Body of pancreas (tissue), 4 donors: ENCODE results near the gene UTF1. TPM values are rescaled to one million over a fixed set of nuclear protein-coding genes. Genes with fewer than 3 reads are reported as not detected.

Experiments used
- ATAC-seq: fragments of 150-250 bp; one replicate; pipeline ENCODE4 v1.9.1; 2016
- DNase-seq, 4 donors: peaks; one replicate each; pipeline ENCODE4 v3.0.0-alpha.2; 2019
- H3K27ac ChIP-seq, 4 donors: fragments of 200-600 bp; sonication (generic); 1 replicate in 3 of 4; 2 replicates in 1 of 4; pipeline versions ENCODE4 v1.5.1 to v1.6.1; 2016 to 2019; ENCODE audit warnings: mild to moderate bottlenecking in 1 of 4, mixed read lengths in 1 of 4, moderate library complexity in 1 of 4
- H3K27me3 ChIP-seq, 2 donors: fragments of 200-600 bp; sonication (generic); one replicate each; pipeline ENCODE4 v1.6.0; 2016; ENCODE audit warnings: mild to moderate bottlenecking in 1 of 2
- H3K36me3 ChIP-seq, 2 donors: fragments of 200-600 bp; sonication (generic); replicated peaks in 1 of 2; 2 replicates each; pipeline ENCODE4 v1.5.1; 2016; ENCODE audit warnings: low read depth in 2 of 2; ENCODE audit not compliant: insufficient read depth in 1 of 2
- H3K4me1 ChIP-seq: fragments of 200-600 bp; sonication (generic); one replicate; pipeline ENCODE4 v1.6.0; 2016
- H3K4me3 ChIP-seq, 2 donors: fragments of 200-600 bp; sonication (generic); 1 replicate in 1 of 2; 2 replicates in 1 of 2; pipeline ENCODE4 v1.5.1; 2016 to 2019
- H3K9me3 ChIP-seq, 3 donors: fragments of 200-600 bp; sonication (generic); 1 replicate in 2 of 3; 2 replicates in 1 of 3; pipeline ENCODE4 v1.5.1; 2016
- CTCF ChIP-seq, 7 experiments: fragments of 450-650 bp in 4 of 7; fragments of 200-600 bp in 3 of 7; sonication (generic) in 3 of 7; IDR thresholded peaks; one replicate each; pipeline ENCODE4 v1.5.1; 2016 to 2019; ENCODE audit warnings: antibody characterized with exemption in 7 of 7
- POLR2A ChIP-seq, 3 donors: fragments of 450-650 bp; IDR thresholded peaks; one replicate each; pipeline ENCODE4 v1.6.1; 2016; ENCODE audit warnings: antibody characterized with exemption in 3 of 3, mild to moderate bottlenecking in 2 of 3
- whole genome bisulfite sequencing, 2 donors: methylation state at CpG; one replicate each; pipeline ENCODE4 v1.1.5; 2017; 5-methylcytosine and 5-hydroxymethylcytosine counted together
- intact Hi-C: fragments of 100-400 bp; cut with DNase I; formaldehyde crosslinking; loops from one replicate; pipeline ENCODE4 v1.15.1; 2023
- total RNA-seq, 2 donors: library from RNA; depleted of rRNA; stranded (reverse); fragments of >200 nt; gene quantifications; one replicate each; pipeline ENCODE4 v1.1.0, GENCODE V29; 2016

Gene UTF1
- not detected for total RNA-seq

GRCh38 chr10:133230044-133230361 lies at the start of gene UTF1:
Gene UTF1, plus strand, starts transcription at chr10:133230217. Its CDS starts 72 bp downstream, at chr10:133230289.
- peaks cover 5% of the 10 kb centered on the region for H3K4me1 ChIP-seq
- intact Hi-C loops = no loop called here
- H3K4me3 ChIP-seq = no peak within 1 kb of the TSS
- TF ChIP-seq CTCF (IDR thresholded peaks at IDR 0.05) = no peak
- TF ChIP-seq POLR2A (IDR thresholded peaks at IDR 0.05) = no peak
- 1% methylated on average over 12 of the region's 49 CpGs; no CpG with 5 or more reads in 1 of the 2 donors for WGBS, 2 donors
- no peaks in the 10 kb centered on the region for H3K36me3 ChIP-seq
- ATAC-seq = no peak
- peaks cover 0 to 9% of the 10 kb centered on the region in 2 donors for H3K27me3 ChIP-seq
- DNase-seq = no peak
- H3K27ac ChIP-seq = no peak within 1 kb of the TSS
- H3K9me3 ChIP-seq = no peaks in the 10 kb centered on the region

DNA sequence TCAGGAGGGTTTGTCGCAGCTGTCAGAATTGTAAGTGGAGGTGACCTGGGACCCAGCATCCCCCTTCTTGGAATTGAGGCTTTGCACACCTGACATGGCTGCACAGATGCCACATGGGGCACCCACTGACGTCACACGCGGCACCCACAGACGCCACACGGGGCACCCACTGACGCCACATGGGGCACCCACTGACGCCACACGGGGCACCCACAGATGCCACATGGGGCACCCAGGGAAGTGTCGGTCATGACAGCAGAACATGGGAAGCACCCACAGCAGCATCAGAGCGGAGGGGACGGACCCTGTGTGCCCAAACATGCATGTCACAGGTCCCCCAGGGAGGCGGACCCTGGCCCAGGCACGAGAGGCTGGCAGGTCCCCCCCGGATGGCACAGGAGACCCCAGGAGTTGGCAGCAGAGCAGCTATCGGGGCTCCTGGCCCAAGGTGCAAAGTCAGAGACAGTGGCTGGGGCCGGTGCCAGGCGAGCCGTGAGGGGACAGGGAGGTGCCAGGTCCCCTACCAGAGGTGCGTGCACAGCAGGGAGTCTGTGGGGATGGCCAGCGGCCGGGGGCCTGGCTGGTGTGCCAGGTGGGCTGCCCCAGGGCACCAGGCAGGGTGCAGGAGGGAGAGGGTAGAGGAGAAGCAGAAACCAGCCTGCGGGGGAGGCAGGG lies 48.9 kb upstream of the UTF1 start:
- H3K36me3 ChIP-seq = no peaks in the 10 kb centered on the region
- no peak overlapping the region for H3K4me3 ChIP-seq
- intact Hi-C loops = no loop called here
- TF ChIP-seq CTCF (IDR thresholded peaks at IDR 0.05) = no peak
- TF ChIP-seq POLR2A (IDR thresholded peaks at IDR 0.05) = no peak
- no peak for ATAC-seq
- no peaks in the 10 kb centered on the region for H3K4me1 ChIP-seq
- H3K9me3 ChIP-seq = no peaks in the 10 kb centered on the region
- no peaks in the 10 kb centered on the region for H3K27me3 ChIP-seq
- WGBS, 2 donors = 63 to 77% methylated on average over 5 to 22 of the region's 23 CpGs
- no peak overlapping the region for H3K27ac ChIP-seq
- no peak for DNase-seq

DNA sequence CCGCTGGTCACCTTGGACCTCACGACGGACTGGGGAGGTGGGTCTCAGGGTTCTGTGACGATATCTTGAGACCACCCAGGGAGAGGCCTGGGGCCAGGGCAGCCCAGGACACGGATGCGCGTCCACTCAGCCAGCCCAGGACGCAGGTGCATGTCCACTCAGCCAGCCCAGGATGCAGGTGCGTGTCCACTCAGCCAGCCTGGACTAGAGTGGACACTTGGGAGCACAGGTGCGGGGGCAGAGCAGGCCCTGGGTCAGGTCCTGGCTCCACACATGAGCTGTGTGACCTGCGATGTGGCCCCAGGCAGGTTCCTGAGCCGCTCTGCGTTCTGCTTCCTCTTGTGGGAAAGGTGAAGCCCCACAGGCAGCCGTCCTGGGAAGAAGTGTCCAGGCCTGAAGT lies 47.8 kb upstream of the UTF1 start:
- no peaks in the 10 kb centered on the region for H3K27me3 ChIP-seq
- TF ChIP-seq CTCF (IDR thresholded peaks at IDR 0.05) (no peak), POLR2A (IDR thresholded peaks at IDR 0.05) (no peak)
- H3K27ac ChIP-seq = no peak overlapping the region
- WGBS, 2 donors = 56 to 83% methylated on average over 9 to 14 of the region's 14 CpGs
- H3K9me3 ChIP-seq = no peaks in the 10 kb centered on the region
- intact Hi-C loops = no loop called here
- no peaks in the 10 kb centered on the region for H3K4me1 ChIP-seq
- H3K36me3 ChIP-seq = no peaks in the 10 kb centered on the region
- no peak for ATAC-seq
- H3K4me3 ChIP-seq = no peak overlapping the region
- DNase-seq = no peak

GRCh38 chr10:133182791-133183645 lies 47.0 kb upstream of the UTF1 start:
- intact Hi-C loops = no loop called here
- Histone ChIP-seq H3K4me3 (no peak overlapping the region), H3K9me3 (no peaks in the 10 kb centered on the region), H3K4me1 (no peaks in the 10 kb centered on the region), H3K27me3 (no peaks in the 10 kb centered on the region), H3K27ac (no peak overlapping the region), H3K36me3 (no peaks in the 10 kb centered on the region)
- WGBS, 2 donors = 75 to 86% methylated on average over 51 to 55 of the region's 66 CpGs
- no peak for ATAC-seq
- TF ChIP-seq CTCF (IDR thresholded peaks at IDR 0.05) (no peak), POLR2A (IDR thresholded peaks at IDR 0.05) (no peak)
- DNase-seq = no peak
